ENCODE results near the gene APOBEC3H.
"Not testable (repeated sequence)": the region's sequence is repeated elsewhere in the genome, so short reads cannot be mapped to it uniquely, and the experiment has no call there.

APOBEC3H gene

DNA sequence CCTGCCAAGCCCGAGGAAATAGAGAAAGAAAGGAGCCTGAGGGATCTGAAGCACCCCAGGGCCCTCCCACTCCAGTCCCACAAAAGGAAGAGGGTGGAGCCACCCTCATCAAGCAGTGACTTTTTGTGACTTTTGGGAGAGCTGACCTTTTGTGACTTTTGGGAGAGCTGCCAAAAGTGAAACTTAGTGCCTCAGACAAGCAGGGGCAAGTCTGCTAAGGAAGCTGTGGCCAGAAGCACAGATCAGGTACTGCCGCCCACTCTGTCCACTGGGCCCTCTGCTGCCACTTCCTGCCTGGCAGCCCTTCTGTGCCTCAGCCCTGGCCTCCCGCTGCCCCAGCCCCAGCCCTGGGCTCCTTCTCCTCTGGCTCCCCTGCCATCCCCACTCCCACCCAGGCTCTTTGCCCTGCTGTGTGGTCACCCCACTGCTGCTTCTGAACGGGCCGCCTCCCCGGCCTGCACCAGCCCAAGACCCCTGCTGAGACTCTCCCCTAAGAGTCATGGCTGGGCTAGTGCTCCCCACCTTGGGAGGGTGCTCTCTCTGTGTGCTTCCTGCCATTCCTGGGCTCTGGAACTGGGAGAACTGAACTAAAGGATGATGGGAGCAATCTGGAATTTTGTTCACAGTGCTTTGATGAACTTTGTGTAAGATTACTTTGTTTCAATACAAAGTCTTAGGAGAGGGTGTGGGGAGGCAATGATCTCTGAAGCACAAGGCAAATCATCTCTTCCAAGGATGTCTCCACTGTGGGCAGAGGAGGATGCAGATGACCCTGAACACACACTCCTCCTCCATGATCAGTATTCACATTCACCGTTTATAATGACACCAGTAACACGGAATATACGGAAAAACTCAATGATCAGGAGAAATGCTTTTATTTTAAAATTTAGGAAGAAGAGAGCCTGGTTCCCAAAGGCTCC lies at the start of gene APOBEC3H:
APOBEC3H (plus strand) TSS at position 147 of the 923 bp plus-strand sequence. CDS start 3,035 bp downstream, outside the sequence.
- peak; percentile 47 for DNase-seq

DNA sequence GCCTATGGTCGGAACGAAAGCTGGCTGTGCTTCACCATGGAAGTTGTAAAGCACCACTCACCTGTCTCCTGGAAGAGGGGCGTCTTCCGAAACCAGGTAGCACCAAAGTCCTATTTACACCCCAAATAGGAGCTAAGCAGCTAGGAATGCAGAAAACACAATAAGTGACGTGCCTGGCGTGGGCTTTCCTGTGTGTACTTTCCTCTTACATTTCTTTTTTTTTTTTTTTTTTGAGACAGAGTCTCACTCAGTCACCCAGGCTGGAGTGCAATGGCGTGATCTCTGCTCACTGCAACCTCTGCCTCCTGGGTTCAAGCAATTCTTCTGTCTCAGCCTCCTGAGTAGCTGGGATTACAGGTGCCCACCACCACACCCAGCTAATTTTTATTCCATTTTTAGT lies 47.6 kb upstream of the APOBEC3H start:
- not testable (repeated sequence) for DNase-seq

DNA sequence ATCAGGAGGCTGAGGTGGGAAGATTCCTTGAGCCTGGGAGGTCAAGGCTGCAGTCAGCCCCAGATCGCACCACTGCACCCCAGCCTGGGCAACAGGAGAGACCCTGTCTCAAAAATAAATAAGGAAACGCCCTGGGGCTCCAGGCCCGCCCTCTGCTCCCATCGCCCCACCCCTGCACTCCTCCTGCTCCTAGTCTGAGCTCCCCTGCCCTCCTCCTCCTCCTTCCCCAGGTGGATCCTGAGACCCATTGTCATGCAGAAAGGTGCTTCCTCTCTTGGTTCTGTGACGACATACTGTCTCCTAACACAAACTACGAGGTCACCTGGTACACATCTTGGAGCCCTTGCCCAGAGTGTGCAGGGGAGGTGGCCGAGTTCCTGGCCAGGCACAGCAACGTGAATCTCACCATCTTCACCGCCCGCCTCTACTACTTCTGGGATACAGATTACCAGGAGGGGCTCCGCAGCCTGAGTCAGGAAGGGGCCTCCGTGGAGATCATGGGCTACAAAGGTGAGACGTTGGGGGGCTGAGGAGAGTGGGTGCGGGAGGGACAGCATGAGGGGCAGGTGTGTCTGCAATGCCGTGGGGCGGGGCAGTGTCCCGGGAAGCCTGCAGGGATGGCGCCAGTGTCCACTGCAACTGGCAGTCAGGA lies 45.1 kb upstream of the APOBEC3H start:
- DNase-seq = not testable (repeated sequence)

DNA sequence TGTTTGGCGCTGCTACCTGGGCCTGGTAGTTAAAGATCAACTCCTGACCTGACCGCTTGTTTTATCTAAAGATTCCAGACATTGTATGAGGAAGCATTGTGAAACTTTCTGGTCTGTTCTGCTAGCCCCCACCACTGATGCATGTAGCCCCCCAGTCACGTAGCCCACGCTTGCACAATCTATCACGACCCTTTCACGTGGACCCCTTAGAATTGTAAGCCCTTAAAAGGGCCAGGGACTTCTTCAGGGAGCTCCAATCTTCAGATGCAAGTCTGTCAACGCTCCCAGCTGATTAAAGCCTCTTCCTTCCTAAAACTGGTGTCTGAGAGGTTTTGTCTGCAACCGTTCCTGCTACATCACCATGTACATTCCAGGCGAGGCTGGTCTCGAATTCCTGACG lies 41.4 kb upstream of the APOBEC3H start:
- DNase-seq = no peak

DNA sequence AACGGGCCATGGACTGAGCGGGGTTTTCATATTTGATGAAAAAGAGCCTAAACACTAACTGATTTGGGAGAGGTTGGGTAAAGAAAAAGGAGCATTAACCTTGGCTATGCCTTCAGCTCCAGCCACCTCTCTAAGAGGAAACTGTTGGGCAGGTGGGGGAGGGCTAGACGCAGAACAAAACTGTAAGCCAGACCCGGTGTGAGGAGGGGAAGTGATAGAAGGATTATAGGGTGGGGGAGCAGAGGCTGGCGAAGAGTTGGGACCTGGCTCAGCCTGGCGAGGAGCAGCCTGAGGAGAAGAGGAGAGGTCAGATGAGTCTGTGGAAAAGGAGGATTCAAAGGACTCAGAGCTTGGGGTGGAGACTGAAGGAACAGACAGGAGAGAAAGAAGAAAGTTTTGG lies 35.8 kb upstream of the APOBEC3H start:
- not testable (repeated sequence) for DNase-seq

DNA sequence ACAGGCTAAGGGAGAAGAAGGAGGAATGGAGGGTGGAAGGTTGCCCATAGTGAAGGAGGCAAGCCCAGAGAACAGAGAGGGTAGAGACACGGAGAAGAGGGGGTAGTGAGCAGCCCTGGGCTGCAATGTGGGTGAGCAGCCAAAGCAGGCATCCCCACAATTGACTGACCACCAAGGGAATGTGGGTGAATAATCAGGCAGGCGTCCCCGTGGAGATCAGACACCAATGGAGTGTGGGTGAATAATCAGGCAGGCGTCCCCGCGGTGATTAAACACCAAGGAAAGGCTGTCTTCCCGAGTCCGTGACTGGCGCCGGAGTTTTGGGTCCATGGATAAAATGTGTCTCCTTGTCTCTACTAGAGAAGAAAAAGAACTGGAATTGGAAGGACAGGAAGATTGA lies 35.1 kb upstream of the APOBEC3H start:
- DNase-seq = not testable (repeated sequence)

DNA sequence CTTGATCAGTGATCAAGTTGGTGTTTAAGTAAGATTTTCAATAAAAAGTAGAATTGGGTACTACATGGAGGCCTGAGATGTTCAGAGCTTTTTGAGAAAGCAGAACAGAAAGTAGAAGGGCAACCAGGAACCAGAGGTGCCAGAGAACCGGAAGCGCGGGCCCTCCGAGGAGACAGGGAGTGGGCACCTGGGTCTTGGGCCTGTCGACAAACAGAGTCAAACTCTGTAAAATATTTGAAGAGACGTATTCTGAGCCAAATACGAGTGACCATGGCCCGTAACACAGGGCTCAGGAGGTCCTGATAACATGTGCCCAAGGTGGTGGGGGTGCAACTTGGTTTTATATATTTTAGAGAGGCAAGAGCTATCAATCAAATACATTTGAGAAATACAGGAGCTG lies 33.1 kb upstream of the APOBEC3H start:
- DNase-seq = not testable (repeated sequence)

DNA sequence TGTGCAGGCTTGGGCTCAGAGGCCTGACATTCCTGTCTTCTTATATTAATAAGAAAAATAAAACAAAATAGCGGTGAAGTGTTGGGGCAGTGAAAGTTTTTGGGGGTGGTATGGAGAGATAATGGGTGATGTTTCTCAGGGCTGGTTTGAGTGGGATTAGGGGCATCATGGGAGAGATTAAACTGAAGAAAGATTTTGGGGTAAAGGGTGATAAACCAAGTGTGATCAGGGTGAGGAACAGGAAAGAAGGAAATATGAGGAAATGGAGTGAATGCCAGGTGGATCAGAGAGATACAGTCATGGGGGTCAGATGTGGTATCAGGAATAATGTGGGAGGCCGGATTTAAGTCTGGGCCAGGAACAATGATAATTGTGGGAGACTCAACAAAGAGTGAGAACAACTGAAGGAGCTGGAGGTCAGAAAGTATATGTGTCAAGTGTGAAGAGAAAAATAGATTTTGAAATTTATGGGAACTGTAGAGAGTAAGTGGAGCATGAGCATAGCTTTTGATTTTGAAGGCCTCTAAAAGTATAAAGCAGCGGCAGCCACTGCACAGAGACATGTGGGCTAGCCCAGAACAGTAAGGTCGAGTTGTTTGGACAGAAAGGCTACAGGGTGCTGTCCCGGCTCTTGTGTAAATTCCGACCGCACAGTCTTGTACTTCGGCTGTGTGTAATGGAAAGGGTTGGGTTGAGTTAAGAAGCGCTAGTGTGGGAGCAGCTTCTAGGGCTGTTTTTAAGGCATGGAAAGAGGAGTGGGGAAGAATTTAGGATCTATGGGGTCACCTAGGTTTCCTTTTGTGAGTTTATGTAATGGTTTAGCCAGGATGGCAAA lies 30.4 kb upstream of the APOBEC3H start:
- not testable (repeated sequence) for DNase-seq

DNA sequence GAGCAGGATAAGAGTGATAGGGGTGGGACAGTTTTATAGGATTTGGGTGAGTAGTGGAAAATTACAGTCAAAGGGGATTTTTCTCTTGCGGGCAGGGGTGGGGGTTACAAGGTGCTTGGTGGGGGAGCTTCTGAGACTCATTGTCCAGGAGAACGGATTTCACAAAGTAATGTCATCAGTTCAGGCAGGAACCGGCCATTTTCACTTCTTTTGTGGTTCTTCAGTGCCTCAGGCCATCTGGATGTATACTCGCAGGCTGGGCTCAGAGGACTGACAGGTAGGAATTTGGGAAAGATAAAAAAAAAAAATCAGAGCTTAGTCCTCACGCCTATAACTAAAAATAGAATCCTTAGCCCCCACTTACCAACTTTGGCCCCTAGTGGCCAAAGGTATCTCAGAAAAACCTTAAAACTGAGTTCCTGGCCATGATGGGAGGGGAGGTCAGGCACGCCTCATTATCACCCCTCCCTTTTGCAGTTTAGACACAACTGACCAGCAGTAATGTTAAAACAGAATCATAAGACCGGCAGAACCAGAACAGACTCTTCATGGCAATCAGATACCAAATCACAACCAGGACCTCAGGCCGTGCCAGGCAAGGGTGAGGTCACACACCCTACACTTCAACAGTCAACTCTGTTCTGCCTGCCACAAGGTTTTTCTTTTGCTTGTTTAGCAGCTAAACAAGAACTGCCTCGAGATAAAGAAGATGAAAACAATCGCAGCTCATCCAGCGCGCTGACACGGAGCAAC lies 28.8 kb upstream of the APOBEC3H start:
- DNase-seq = no peak

DNA sequence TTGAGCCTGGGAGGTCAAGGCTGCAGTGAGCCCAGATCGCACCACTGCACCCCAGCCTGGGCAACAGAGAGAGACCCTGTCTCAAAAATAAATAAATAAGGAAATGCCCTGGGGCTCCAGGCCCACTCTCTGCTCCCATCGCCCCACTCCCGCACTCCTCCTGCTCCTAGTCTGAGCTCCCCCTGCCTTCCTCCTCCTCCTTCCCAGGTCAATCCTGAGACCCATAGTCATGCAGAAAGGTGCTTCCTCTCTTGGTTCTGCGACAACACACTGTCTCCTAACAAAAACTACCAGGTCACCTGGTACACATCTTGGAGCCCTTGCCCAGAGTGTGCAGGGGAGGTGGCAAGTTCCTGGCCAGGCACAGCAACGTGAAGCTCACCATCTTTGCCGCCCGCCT lies 26.9 kb upstream of the APOBEC3H start:
- DNase-seq = no peak

DNA sequence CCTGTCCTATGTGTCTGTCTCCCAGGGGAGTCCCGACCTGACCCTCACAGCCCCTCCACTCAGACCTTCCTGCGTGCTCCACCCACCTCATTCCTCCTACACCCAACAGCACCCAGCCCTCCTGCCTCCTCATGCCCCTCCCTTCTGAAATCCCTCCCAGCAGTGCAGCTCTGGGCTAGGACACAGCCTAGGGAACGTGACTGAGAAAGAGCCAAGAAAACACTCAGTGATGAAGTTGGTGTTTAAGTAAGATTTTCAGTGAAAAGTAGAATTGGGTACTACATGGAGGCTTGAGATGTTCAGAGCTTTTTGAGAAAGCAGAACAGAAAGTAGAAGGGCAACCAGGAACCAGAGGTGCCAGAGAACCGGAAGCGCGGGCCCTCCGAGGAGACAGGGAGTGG lies 24.5 kb upstream of the APOBEC3H start:
- not testable (repeated sequence) for DNase-seq

DNA sequence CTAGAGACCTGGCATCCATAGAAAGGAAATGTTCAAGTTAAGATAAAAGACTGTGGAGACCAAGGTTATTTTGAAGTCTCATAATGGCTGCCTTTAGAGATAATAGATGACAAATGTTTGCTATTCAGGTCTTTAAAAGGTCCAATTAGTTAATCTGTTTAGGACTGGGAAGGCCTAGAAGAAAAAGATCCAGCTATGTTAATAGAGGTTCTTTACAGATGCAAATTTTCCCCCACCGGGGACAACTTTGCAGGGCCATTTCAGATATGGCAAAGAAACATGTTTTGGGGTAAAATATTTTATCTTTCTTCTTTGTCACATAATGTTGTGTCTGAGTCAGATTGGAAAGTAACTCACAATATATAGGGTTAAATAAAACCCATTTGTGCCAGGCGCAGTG lies 23.1 kb upstream of the APOBEC3H start:
- no peak for DNase-seq

DNA sequence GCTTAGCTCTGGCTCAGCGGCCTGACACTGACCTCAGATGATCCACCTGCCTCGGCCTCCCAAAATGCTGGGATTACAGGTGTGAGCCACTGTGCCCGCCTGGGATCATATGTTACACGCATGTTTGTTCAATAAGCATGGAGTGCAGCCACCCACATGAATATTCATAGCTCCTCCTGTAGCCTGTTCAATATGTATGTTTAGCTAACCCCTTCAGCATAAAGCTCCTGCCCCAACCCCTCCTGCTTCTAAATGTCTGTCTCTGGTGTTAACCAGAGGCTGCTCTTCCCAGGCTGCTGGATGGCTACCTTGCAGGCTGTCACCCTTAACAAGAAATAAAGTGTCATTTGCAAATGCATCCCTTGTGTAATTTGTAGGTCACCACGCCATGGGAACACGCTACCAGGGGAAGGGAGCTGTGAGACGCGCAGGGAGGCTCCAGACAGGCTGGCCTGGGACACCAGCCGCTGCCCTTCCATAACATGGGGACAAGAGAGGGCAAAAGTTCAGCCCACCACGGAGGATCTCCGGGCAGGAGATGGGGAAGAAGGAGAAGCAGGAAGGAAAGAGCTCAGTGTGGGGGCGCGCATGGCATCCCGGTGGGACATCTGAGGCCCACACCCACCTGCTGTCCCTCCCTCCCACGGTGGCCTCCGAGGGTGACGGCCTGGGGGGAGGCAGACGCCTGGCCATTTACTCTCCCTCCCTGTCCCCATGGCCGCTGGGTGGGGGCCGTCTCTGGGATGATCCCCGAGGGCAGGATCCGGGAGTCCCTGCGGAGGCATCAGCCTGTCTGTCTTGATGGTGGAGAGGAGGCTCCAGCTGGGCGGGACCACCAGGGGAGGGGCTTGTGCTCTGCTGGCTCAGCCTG lies 20.7 kb upstream of the APOBEC3H start:
- DNase-seq = not testable (repeated sequence)

DNA sequence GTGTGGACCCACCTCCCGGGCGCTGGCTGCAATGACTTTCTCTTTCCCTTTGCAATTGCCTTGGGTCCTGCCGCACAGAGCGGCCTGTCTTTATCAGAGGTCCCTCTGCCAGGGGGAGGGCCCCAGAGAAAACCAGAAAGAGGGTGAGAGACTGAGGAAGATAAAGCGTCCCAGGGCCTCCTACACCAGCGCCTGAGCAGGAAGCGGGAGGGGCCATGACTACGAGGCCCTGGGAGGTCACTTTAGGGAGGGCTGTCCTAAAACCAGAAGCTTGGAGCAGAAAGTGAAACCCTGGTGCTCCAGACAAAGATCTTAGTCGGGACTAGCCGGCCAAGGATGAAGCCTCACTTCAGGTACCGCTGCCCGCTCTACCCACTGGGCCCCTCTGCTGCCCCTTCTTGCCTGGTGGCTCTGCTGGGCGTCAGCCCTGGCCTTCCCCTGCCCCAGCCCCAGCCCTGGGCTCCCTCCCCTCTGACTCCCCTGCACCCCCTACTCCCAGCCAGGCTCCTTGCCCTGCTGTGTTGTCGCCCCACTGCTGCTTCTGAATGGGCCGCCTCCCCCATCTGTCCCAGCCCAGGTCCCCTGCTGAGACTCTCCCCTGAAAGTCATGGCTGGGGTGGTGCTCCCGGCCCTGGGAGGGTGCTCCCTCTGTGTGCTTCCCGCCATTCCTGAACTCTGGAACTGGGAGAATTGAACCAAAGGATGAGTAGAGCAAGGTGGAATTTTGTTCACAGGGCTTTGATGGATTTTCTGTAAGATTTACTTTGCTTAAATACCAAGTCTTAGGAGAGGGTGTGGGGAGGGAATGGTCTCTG lies 19.8 kb upstream of the APOBEC3H start, which contains the start of gene APOBEC3G:
APOBEC3G (plus strand) TSS at position 250 of the 815 bp plus-strand sequence; CDS start at position 337, 87 bp downstream.
- DNase-seq = not testable (repeated sequence)

DNA sequence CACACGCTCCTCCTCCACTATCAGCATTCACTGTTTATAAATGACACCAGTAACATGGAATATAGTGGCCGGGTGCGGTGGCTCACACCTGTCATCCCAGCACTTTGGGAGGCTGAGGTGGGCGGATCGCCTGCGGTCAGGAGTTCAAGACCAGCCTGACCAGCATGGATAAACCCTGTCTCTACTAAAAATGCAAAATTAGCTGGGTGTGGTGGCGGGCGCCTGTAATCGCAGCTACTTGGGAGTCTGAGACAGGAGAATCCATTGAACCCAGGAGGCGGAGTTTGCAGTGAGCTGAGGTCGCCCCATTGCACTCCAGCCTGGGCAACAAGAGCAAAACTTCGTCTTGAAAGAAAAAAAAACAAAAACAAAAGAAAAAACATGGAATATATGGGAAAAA lies 19.1 kb upstream of the APOBEC3H start:
- not testable (repeated sequence) for DNase-seq

DNA sequence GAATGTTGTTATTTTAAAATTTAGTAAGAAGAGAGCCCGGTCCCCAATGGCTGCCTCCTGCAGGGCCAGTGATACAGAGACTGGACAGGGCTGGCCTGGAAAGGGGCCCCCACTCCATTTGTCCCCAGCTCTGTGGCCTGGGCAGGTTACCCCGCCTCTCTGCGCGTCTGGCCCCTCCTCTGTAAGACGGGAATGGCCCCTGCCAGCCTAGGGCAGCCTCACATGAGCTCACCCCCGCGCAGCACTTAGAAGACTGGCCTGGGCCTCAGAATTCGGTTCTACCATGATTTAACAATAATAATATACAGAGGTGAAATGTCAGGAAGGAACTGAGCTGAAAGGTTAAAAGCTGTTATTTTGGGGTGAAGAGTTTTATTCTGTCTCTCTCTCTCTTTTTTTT lies 18.7 kb upstream of the APOBEC3H start:
- DNase-seq = no peak

DNA sequence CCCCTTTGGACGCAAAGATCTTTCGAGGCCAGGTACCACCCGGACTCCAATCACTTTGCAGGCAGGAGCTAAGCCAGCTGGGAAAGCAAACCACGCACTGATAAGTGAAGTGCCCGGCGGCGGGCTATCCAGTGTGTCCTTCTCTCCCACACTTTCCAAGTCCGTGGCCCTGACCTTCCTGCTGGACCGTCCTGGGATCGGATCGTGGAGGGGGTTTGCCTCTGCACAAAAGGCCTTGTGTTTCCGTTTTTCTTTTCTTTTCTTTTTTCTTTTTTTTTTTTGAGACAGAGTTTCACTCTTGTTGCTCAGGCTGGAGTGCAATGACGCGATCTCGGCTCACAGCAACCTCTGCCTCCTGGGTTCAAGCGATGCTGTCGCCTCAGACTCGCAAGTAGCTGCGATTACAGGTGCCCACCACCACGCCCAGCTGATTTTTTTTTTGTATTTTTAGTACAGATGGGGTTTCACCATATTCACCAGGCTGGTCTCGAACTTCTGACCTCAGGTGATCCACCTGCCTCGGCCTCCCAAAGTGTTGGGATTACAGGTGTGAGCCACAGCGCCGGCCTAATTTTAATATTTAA lies 17.9 kb upstream of the APOBEC3H start:
- not testable (repeated sequence) for DNase-seq

DNA sequence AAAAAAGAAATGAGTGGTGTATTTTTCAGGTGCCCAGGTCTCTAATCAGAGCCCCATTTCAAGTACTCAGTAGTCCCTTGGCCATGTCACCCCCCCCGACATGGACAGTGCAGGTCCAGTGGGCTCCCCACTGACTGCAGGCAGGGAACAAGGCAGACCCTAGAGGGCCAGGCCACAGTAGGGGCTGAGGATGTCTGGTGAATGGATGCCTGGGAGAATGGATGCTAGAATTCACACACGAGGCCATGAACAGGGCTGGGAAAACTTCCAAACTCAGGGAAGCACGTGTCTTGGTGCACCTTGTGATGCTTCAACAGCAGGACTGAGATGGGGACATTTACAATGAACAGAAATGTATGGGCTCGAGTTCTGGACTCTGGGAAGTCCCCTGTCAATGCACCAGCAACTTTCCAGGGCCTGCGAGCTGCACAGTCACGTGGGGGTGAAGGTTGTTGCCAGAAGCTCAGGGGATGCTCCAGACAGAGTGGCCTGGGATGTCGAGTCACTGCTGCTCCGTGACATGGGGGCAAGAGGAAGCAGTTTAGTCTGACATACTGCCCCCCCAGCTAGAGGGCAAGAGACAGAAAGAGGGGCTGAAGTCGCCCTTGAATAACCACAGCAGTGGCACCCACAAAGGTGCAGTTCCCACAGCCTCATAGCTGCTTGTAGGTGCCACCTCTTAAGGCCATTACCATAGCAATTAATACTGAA lies 16.8 kb upstream of the APOBEC3H start:
- DNase-seq = no peak

DNA sequence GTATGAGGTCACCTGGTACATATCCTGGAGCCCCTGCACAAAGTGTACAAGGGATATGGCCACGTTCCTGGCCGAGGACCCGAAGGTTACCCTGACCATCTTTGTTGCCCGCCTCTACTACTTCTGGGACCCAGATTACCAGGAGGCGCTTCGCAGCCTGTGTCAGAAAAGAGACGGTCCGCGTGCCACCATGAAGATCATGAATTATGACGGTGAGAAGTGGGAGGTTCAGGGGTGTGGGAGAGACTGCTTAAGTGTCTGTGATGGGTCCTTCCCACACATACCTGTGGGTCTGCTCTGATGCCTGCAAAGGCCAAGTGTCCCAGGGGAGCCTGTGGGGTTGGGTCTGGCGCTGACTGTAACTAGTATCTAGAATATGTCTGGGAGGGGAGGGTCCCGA lies 16.0 kb upstream of the APOBEC3H start:
- DNase-seq = no peak
